DOHH2 (cell line): ENCODE data around the gene UBE2E1.

Source experiments
- H3F3A ChIP-seq: fragments of 200-600 bp; sonication (generic), shearing (Covaris generic); 2 replicates; pipeline ENCODE4 v1.6.0; 2016; ENCODE audit warnings: antibody characterized with exemption, mild to moderate bottlenecking; ENCODE audit not compliant: control insufficient read depth, insufficient read depth
- H3K27ac ChIP-seq: fragments of 200-600 bp; sonication (generic); 2 replicates; pipeline ENCODE4 v1.5.1; 2014; ENCODE audit warnings: low read depth, mild to moderate bottlenecking, low read length, moderate library complexity
- H3K27me3 ChIP-seq: fragments of 200-600 bp; sonication (generic); 2 replicates; pipeline ENCODE4 v1.6.1; 2014; ENCODE audit warnings: mild to moderate bottlenecking, low read length, mixed read lengths; ENCODE audit not compliant: control insufficient read depth
- H3K36me3 ChIP-seq: fragments of 200-600 bp; sonication (generic); 2 replicates; pipeline ENCODE4 v1.6.1; 2014; ENCODE audit warnings: mild to moderate bottlenecking, low read length, moderate library complexity, mixed read lengths; ENCODE audit not compliant: control insufficient read depth
- H3K4me1 ChIP-seq: fragments of 200-600 bp; sonication (generic); 2 replicates; pipeline ENCODE4 v1.6.1; 2014; ENCODE audit warnings: mild to moderate bottlenecking, low read length, mixed read lengths; ENCODE audit not compliant: control insufficient read depth
- H3K4me2 ChIP-seq: fragments of 200-600 bp; sonication (generic); 2 replicates; pipeline ENCODE4 v1.6.0; 2014; ENCODE audit warnings: mild to moderate bottlenecking, low read length, moderate library complexity
- H3K4me3 ChIP-seq: fragments of 200-600 bp; sonication (generic); 2 replicates; pipeline ENCODE4 v1.5.1; 2014; ENCODE audit warnings: mild to moderate bottlenecking, low read length, mixed read lengths
- H3K79me2 ChIP-seq: fragments of 200-600 bp; sonication (generic); 2 replicates; pipeline ENCODE4 v1.6.1; 2014; ENCODE audit warnings: mild to moderate bottlenecking, low read length, mixed read lengths; ENCODE audit not compliant: control insufficient read depth
- H3K9me2 ChIP-seq: fragments of 200-600 bp; sonication (generic); replicated peaks from 2 replicates; pipeline ENCODE4 v1.6.1; 2014; ENCODE audit warnings: mild to moderate bottlenecking, low read length, mixed read lengths; ENCODE audit not compliant: control insufficient read depth
- H3K9me3 ChIP-seq: fragments of 200-600 bp; sonication (generic); 2 replicates; pipeline ENCODE4 v1.6.1; 2014; ENCODE audit warnings: antibody characterized with exemption, low read length, mixed read lengths; ENCODE audit not compliant: control insufficient read depth, insufficient read depth
- H4K20me1 ChIP-seq: fragments of 200-600 bp; sonication (generic); 2 replicates; pipeline ENCODE4 v1.6.0; 2014; ENCODE audit warnings: low read depth, mild to moderate bottlenecking, antibody characterized with exemption, low read length, moderate library complexity; ENCODE audit not compliant: control insufficient read depth, insufficient read depth
- CTCF ChIP-seq: fragments of 200-600 bp; sonication (generic); IDR thresholded peaks from one replicate; pipeline ENCODE4 v1.5.1; 2014; ENCODE audit warnings: antibody characterized with exemption, mild to moderate bottlenecking, low read depth, low read length; ENCODE audit not compliant: poor library complexity, severe bottlenecking
- EZH2phosphoT487 ChIP-seq: fragments of 200-600 bp; sonication (generic); IDR thresholded peaks from 2 replicates; pipeline ENCODE4 v1.6.1; 2017; ENCODE audit warnings: borderline replicate concordance, mild to moderate bottlenecking, antibody characterized with exemption, low read length, moderate library complexity, mixed read lengths

UBE2E1 gene

GRCh38 chr3:23885210-23885609, 79.5 kb downstream of the UBE2E1 start:
- no peaks in the 10 kb centered on the region for H3K79me2 ChIP-seq
- H3K4me3 ChIP-seq, result no peak overlapping the region
- H3K9me3 ChIP-seq, result no peaks in the 10 kb centered on the region
- no peaks in the 10 kb centered on the region for H3K4me1 ChIP-seq
- no peak for TF ChIP-seq CTCF
- no peak for TF ChIP-seq EZH2phosphoT487
- no peak overlapping the region for H3K27ac ChIP-seq
- no peaks in the 10 kb centered on the region for H3F3A ChIP-seq
- no peaks in the 10 kb centered on the region for H3K27me3 ChIP-seq
- H4K20me1 ChIP-seq, result peaks cover 6% of the 10 kb centered on the region; the same call in 1 of the 2 replicates
- peaks cover 15% of the 10 kb centered on the region for H3K36me3 ChIP-seq
- H3K9me2 ChIP-seq, result no peaks in the 10 kb centered on the region
- H3K4me2 ChIP-seq, result no peak overlapping the region

- no peaks in the 10 kb centered on the region for H3K4me1 ChIP-seq
- H3K27me3 ChIP-seq, result no peaks in the 10 kb centered on the region
- H3K4me2 ChIP-seq, result no peak overlapping the region
- TF ChIP-seq EZH2phosphoT487 (no peak), CTCF (no peak)
- H4K20me1 ChIP-seq, result peaks cover 6% of the 10 kb centered on the region; the same call in 1 of the 2 replicates
- no peak overlapping the region for H3K27ac ChIP-seq
- no peaks in the 10 kb centered on the region for H3K79me2 ChIP-seq
- peaks cover 22% of the 10 kb centered on the region for H3K36me3 ChIP-seq
- no peaks in the 10 kb centered on the region for H3F3A ChIP-seq
- no peaks in the 10 kb centered on the region for H3K9me2 ChIP-seq
- H3K4me3 ChIP-seq, result no peak overlapping the region
- H3K9me3 ChIP-seq, result no peaks in the 10 kb centered on the region
Measured at GRCh38 chr3:23886311-23886710, 80.6 kb downstream of the UBE2E1 start.

- H3K79me2 ChIP-seq, result no peaks in the 10 kb centered on the region
- H4K20me1 ChIP-seq, result peaks cover 10% of the 10 kb centered on the region; the same call in 1 of the 2 replicates
- H3K4me3 ChIP-seq, result no peak overlapping the region
- H3K27ac ChIP-seq, result no peak overlapping the region
- H3K4me2 ChIP-seq, result no peak overlapping the region
- H3K4me1 ChIP-seq, result no peaks in the 10 kb centered on the region
- peaks cover 40% of the 10 kb centered on the region for H3K36me3 ChIP-seq
- TF ChIP-seq EZH2phosphoT487 (no peak), CTCF (peak; percentile 67)
- no peaks in the 10 kb centered on the region for H3F3A ChIP-seq
- H3K9me2 ChIP-seq, result no peaks in the 10 kb centered on the region
- H3K9me3 ChIP-seq, result no peaks in the 10 kb centered on the region
- H3K27me3 ChIP-seq, result no peaks in the 10 kb centered on the region
Measured at GRCh38 chr3:23888617-23889228, 83.0 kb downstream of the UBE2E1 start.
